ENCODE data around the gene EPAS1. TPM values are rescaled to one million over a fixed set of nuclear protein-coding genes. Genes with fewer than 3 reads are reported as not detected.
A peak's percentile ranks its signal among the peaks of the same experiment; 100 is the strongest.

EPAS1 gene
- total RNA-seq, 4 donors from 2014 or later = 124 to 563 (median 182) TPM

DNA sequence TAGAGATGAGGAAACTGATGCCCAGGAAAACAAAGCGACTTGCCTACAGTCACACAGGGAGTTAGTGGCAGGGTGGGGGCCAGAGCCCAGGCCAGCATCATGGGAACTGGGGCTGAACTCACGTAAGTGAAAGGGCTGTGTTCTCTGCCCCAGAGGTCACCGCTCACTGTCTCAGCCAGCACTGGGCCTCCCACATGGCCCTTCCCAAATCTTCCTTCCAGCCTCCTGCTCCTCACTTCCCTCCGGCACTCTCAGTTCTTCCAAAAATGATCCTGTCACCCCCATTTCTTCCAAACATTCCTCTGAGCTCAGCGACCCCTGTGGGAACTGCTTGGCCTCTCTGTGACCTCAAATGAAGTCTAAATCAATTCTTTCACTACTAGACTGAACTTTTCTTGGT lies 91.7 kb downstream of the EPAS1 start:
- 84 to 87% methylated on average over 5 of the region's 5 CpGs for WGBS, 2 donors
- Histone ChIP-seq H3K4me1 (no peaks in the 10 kb centered on the region), H3K4me3 (replicated peaks in 1 of 3) (no peak overlapping the region), H3K9me3 (no peaks in the 10 kb centered on the region), H3K27me3 (no peaks in the 10 kb centered on the region), H3K27ac (peak overlapping the region in 1 of 3 donors; percentile 28), H3K36me3 (peaks cover 20 to 22% of the 10 kb centered on the region in 2 donors)
- DNase-seq = no peak
- TF ChIP-seq POLR2A (IDR thresholded peaks at IDR 0.05) = no peak
- TF ChIP-seq, protein P1, sequence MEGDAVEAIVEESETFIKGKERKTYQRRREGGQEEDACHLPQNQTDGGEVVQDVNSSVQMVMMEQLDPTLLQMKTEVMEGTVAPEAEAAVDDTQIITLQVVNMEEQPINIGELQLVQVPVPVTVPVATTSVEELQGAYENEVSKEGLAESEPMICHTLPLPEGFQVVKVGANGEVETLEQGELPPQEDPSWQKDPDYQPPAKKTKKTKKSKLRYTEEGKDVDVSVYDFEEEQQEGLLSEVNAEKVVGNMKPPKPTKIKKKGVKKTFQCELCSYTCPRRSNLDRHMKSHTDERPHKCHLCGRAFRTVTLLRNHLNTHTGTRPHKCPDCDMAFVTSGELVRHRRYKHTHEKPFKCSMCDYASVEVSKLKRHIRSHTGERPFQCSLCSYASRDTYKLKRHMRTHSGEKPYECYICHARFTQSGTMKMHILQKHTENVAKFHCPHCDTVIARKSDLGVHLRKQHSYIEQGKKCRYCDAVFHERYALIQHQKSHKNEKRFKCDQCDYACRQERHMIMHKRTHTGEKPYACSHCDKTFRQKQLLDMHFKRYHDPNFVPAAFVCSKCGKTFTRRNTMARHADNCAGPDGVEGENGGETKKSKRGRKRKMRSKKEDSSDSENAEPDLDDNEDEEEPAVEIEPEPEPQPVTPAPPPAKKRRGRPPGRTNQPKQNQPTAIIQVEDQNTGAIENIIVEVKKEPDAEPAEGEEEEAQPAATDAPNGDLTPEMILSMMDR (IDR thresholded peaks at IDR 0.05) = no peak
- intact Hi-C loops (cut with DNase I) = no loop called here

DNA sequence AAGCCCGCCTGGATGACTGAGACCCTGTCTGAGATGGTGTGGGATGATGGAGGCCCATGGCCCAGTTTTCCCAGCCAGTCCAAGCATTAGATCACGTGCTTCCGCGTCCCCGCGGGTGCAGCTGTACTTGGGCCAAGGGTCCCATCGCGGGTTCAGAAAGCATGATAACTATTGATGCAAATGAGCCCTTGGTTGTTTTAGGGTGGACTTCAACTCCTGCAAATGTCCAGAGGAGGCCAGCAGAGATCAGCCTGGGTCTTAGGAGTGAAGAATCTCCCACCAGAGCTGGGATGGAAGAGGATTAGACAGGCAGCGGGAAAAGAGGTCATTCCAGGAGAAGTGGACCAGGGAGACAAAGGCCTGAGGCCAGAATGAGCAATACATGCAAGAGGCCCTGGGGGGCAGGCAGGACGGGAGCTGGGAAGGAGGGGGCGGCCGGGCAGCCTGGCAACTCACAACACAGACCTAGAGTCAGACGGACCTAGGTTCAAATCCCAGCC lies 92.3 kb downstream of the EPAS1 start:
- no peak overlapping the region for H3K4me3 ChIP-seq (replicated peaks in 1 of 3)
- intact Hi-C loops (cut with DNase I) = no loop called here
- no peaks in the 10 kb centered on the region for H3K9me3 ChIP-seq
- H3K27me3 ChIP-seq = no peaks in the 10 kb centered on the region
- H3K36me3 ChIP-seq = peaks cover 14 to 16% of the 10 kb centered on the region in 2 donors
- WGBS, 2 donors = 79 to 80% methylated on average over 13 of the region's 13 CpGs
- peak overlapping the region in 1 of 3 donors; percentile 28 for H3K27ac ChIP-seq
- no peak for DNase-seq
- TF ChIP-seq POLR2A (IDR thresholded peaks at IDR 0.05) = no peak
- TF ChIP-seq, protein P1 (IDR thresholded peaks at IDR 0.05) = no peak
- H3K4me1 ChIP-seq = no peaks in the 10 kb centered on the region

DNA sequence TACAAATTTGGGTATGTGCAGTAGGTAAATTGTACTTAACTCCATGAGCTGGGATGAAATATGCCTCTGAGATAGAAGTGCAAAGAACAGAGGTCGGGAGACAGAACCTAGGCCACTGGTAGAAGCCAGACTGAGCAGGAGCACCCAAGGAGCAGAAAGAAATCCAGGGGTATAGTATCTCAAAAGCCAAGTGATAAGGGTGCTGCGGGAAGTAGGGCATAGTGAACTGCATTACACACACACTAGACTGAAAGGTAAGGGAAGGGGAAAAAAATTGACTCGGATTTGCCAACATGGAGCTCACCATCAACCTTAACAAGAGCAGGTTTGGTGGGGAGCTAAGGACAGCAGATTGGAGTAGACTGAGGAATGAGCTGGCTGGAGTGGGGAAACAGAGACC lies 92.8 kb downstream of the EPAS1 start:
- H3K4me1 ChIP-seq = no peaks in the 10 kb centered on the region
- H3K9me3 ChIP-seq = no peaks in the 10 kb centered on the region
- DNase-seq = no peak
- H3K27me3 ChIP-seq = no peaks in the 10 kb centered on the region
- WGBS, 2 donors = 91 to 97% methylated on average over 3 of the region's 3 CpGs
- H3K27ac ChIP-seq = no peak overlapping the region
- H3K36me3 ChIP-seq = peaks cover 10 to 13% of the 10 kb centered on the region in 2 donors
- TF ChIP-seq, protein P1 (IDR thresholded peaks at IDR 0.05) = no peak
- no peak for TF ChIP-seq POLR2A (IDR thresholded peaks at IDR 0.05)
- no peak overlapping the region for H3K4me3 ChIP-seq (replicated peaks in 1 of 3)
- intact Hi-C loops (cut with DNase I) = no loop called here

DNA sequence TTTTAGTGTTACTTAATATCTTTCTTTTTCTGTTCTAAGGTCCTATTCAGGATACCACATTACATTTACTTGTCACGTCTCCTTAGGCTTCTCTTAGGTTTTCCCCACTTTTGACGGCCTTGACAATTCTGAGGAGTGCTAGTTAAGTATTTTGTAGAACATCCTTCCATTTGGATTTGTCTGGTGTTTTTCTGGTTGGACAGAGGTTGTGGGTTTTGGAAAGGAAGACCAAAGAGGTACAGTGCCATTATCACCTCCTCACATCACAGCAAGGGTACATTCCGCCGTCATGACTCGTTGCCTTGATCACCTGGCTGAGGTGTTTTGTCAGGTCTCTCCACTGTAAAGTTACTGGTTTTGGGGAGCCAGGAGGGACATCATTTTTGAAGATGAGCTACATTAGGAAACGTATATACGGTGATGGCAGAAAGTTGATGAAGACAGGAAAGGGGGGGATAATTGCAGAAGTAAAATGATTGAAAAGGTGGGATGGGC lies 93.7 kb downstream of the EPAS1 start:
- H3K9me3 ChIP-seq = no peaks in the 10 kb centered on the region
- intact Hi-C loops (cut with DNase I) = no loop called here
- no peak overlapping the region for H3K27ac ChIP-seq
- H3K27me3 ChIP-seq = no peaks in the 10 kb centered on the region
- 92 to 97% methylated on average over 7 of the region's 7 CpGs for WGBS, 2 donors
- H3K4me3 ChIP-seq (replicated peaks in 1 of 3) = no peak overlapping the region
- H3K4me1 ChIP-seq = no peaks in the 10 kb centered on the region
- no peak for TF ChIP-seq POLR2A (IDR thresholded peaks at IDR 0.05)
- TF ChIP-seq, protein P1 (IDR thresholded peaks at IDR 0.05) = no peak
- H3K36me3 ChIP-seq = peaks cover 3 to 7% of the 10 kb centered on the region in 2 donors
- DNase-seq = no peak

DNA sequence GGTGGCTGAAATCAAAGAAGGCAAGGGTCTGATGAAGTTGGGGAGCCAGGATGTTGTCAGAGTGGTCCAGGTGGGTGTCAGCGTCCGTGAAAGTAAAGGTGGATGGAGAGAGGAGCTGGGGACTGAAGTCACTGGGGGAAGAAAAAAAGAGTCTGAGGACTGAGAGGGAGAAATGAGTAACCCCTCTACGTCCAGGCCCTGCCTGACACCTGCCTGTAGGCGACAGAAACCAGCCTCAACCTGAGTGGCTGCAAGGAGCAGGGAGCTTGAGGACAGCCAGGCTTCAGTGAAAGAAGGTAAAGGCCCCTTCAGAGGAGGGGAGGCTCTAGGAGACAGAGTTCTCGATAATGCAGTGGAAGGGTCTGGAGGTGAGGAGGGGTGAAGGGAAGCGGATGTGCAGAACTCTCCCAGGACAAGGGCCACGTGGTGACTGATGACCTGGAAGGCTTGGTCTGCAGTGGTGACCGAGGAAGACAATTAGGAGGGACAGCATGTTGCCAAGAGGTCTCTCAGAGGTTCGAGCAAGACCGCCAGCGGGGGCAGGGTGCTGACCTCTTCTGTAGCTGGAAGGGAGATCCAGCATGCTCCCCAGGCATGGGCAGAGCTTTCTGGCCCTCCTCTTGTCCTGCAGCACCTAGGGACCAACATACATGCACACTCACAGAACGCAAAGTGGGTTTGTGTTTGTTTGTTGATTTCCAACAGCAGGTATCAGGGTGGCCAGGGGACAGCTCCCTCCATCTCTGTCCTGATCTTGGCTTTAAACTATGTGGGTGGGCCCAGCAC lies 95.5 kb downstream of the EPAS1 start:
- H3K9me3 ChIP-seq = no peaks in the 10 kb centered on the region
- intact Hi-C loops (cut with DNase I) = no loop called here
- no peaks in the 10 kb centered on the region for H3K4me1 ChIP-seq
- no peak for TF ChIP-seq POLR2A (IDR thresholded peaks at IDR 0.05)
- TF ChIP-seq, protein P1 (IDR thresholded peaks at IDR 0.05) = no peak
- DNase-seq = no peak
- no peak overlapping the region for H3K4me3 ChIP-seq (replicated peaks in 1 of 3)
- no peaks in the 10 kb centered on the region for H3K27me3 ChIP-seq
- no peaks in the 10 kb centered on the region for H3K36me3 ChIP-seq
- H3K27ac ChIP-seq = no peak overlapping the region
- WGBS, 2 donors = 83 to 84% methylated on average over 12 of the region's 12 CpGs

All from thyroid gland (tissue), 4 donors.